Raji (cell line): ENCODE data around the gene C1orf21.

Experiments used
- POLR2A ChIP-seq: IDR thresholded peaks from 2 replicates; pipeline ENCODE4 v1.6.1; 2011; ENCODE audit warnings: low read depth, low read length, control low read depth; ENCODE audit not compliant: insufficient read depth

Gene C1orf21

DNA sequence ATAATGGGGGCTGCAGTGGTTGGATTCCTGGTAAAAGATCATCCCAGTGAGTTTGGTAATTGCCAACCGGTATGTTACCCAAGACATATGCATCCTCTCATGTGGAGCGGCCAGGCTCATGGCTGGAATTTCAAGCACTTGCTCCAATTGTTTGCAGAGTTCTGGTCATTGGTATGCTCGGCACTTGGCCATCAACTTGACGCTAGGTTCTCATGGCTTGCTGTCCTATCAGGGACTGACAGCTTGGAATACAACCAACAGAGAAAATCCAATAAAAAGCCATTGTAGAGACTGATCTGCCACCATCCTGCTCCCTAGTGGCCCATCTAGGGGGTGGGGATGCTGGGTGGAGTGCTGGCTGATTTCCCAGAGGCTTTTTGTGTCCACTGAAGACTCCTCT, 247.0 kb downstream of the C1orf21 start:
- TF ChIP-seq POLR2A, result no peak

DNA sequence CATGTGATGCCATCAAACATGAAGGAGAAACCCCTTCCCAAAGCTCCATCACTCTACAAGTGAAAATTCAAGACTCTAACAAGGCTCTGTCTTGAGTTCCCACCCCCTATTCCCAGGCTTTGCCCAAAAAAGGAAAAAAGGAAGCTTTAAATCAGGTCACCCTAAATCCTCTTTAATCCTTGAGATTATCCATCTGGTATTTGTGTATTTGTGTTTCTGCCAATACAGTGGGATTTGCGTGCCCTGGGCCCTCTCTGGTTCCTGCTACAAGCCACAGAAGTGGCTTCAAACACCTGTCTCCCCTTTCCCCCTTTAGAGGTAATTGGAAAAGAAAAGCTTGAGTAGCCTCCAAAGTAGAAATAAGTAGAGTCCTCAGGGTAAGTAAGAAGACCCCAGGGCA, 247.5 kb downstream of the C1orf21 start:
- TF ChIP-seq POLR2A, result no peak

DNA sequence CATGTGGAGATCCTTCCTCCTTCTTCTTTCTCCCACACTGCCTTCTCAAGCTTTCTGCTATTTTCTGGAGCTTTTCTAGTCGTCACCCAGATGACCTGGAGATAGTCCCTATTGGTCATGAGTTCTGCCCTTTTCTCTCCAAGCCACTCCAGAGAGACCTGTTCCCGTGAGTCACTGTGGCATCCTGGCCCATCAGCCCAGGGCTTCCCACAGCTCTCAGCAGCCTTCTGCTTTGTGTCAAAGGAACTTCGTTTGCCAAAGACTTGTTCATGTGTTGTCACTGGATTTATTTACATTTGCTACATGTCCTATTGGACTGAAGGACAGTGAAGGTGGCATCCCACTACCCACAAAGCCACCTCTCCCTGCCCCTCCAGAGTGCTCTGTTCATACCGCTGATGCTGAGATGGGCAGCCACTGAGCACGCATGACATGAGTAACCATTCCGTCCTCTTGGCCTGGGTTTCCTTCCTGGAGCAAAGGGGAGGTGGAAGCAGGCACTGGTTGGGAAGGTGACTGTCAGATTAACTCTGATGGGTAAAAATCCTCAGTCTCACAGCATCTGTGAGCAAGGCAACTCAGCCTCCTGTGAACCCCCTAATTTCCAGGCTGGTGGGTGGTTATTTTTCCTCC, 248.6 kb downstream of the C1orf21 start:
- no peak for TF ChIP-seq POLR2A

DNA sequence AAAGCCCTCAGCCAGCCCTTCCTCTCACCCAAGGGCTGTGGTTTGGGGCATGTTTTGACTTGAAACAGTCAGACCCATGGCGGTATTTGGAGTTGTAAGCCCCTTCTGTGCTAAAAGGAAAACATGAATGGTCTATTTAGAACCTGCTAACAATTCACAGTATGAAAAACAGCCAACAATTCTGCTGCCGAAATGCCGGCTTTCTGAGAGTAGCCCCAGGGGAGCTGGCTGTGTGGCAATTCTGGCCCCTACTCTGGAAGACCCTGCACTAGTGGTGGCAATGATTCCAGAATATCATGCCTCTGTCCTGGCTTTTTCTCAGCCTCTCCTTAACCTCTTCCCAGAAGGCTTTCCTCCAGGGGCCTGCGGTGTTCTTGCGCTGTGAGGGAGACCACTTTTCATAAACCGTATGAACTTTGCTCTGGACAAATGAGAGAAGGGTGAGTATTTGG, 249.2 kb downstream of the C1orf21 start:
- TF ChIP-seq POLR2A, result no peak

DNA sequence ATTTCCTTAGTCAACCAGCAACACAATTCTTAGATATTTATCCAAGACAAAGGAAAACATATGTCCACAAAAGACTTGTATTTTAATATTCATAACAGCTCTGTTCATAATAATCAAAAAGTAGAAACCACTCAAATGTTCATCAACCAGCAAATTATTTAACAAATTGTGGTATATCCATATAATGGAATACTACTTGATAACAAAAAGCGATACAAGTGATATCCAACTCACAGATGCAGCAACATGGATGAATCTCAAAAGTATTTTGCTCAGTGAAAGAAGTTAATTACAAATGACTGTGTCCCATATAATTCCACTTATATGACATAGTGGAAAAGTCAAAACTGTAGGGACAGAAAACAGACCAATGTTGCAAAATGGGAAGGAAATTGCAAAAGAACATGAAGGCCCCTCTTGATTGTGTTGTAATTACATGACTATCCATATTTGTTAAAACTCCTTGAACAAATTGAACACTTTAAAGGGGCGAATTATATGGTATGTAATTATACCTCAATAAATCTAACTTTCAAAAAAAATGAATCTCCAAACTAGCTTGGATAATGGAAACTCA, 250.9 kb downstream of the C1orf21 start:
- TF ChIP-seq POLR2A, result no peak

DNA sequence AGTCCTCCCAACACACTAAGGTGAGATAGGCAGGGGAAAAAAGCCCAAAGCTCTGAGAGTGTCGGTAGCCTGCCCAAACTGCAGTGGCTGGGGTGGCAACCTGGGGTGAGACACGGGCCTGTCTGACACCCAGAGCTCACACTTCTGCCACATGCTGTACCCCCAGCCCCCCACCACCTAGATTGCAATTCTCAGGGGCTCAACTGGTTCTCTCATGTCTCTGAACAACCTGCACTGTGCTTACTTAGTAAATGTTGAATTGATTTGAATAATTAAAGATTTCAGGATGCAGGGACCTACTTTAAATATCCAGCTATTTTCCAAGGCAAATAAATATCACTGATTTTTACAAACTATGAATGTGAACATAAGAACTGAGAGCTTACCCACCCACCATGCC, 252.4 kb downstream of the C1orf21 start:
- TF ChIP-seq POLR2A, result no peak

DNA sequence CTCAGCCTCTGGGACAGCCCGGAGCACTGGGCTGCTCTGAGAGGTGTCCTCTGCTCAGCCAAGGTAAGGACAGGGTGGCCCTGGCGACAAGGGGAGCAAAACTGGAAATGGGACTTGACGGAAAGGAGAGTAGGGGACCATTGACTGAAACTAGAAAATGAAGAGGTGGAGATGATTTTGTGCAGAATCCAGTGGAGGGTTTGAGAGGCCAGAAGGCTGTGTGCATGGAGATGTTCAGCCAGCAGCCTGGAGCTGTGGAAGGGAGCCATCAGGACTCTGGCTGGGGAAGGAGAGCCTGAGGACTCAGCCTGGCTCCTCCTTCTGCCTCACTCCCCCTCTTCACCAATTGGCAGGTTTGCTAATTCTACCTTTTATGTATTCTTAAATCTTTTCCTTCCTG, 253.7 kb downstream of the C1orf21 start:
- no peak for TF ChIP-seq POLR2A

DNA sequence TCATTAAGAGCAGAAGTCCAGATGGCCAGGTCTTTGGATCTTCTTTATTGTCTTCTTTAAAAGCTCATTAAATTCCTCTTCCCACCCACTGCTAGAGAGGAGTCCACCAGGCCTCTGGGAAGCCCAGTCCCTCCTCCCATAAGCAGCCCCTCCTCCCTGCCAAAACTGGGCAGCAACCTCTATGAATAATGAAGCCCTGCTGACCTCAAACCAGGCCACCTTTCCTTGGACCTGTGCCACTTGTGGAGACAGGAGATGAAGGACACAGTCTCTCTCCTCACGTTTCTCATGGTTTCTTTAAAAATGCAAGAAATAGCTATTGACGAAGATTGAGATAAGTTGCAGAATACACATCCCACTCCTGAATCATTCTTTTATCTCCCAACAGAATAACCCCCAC, 255.1 kb downstream of the C1orf21 start:
- no peak for TF ChIP-seq POLR2A

DNA sequence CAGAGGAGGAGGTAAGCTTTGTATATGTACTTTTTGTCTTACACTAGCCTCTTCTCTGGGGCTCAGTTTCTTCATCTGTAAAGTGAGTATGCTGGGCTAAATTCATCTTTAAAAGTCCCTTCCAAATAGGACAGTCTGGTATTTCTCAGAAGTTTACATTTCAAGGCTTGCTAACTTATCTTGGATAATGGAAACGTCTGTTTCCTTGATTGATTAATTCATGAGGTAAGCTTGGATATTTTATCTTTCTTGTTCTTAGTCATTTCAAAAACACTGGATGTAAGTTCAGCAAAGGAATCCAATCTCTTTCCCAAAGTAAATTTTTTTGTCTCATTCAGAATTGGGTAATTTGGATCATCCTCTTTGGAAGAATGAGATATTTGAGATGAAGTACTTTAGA, 256.8 kb downstream of the C1orf21 start:
- no peak for TF ChIP-seq POLR2A

DNA sequence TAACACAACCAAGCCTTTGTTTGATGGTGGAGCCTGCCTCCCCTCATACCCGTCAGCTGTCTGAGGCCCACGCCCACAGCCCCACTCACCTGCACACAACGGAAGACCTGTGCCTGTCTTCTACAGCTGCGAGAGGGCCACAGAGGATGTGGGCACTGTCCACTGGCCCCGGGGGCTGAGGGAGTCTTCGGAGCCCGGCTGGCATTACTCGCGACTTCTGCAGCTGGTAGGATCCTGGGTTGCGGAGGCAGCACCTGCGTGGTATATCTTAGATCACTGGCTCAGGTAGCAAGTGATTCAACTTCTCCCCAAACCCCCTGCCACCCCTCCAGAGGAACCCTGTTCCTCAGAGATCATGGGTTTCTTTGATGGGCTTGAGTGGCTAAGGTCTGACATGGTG, 257.9 kb downstream of the C1orf21 start:
- TF ChIP-seq POLR2A, result no peak

DNA sequence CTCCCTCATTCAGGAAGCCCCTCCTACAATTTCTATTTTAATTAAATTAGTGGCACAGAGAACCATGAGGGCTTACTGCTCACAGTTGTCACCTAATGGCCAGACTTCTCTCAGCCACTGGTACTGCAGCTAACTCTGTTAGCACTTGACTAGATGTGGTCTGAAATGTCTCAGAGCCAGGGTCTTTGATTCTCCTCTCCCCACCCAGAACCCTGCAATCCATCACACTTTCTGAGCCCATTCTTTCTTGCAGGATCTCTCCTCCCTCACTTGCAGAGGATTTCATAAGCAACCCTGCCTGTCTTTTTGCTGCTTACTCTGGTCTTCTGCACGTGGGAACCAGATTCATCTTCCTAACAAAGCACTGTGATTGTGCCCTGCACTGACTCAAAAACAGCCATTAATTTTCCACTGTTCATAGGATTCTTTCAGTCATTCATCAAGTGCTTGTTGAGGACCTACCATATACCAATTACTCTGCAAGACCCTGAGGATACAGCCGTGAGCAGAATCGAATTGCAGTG, 259.4 kb downstream of the C1orf21 start:
- TF ChIP-seq POLR2A, result no peak

DNA sequence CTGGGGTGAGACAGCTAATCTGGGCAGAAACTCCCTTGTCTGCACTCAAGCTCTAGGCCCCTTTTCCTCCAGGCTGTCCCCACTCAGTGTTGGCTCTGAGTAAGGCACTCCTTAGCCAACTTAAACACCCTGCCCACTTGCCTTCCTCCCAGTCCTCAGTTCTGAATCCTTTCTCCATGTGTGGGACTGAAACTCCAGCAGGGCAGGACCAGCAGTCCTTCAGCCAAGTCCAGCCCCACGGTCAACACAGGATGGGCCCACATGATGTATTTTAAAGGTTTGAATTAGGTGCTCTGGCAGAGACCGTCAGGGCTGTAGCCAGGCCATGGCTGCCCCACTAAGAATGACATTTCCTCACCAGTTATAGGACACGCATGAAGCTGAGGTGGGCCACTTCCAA, 260.0 kb downstream of the C1orf21 start:
- TF ChIP-seq POLR2A, result no peak

DNA sequence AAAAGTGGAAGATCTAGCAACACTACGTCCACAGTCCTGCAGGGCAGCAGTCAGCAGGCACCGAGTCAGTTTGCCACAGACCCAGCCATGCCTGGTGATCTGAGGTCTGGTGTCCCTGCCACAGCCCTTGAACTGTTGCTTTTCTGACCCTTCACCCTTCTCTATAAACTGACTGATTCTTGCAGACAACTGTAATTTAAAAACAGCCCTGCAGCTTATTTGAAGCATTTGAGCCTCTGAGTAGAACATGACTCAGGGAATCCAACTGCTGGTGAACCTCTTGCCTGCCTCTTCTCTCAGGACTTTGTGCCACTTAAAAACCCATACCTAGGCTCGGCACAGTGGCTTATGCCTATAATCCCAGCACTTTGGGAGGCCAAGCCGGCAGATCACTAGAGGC, 260.6 kb downstream of the C1orf21 start:
- no peak for TF ChIP-seq POLR2A

DNA sequence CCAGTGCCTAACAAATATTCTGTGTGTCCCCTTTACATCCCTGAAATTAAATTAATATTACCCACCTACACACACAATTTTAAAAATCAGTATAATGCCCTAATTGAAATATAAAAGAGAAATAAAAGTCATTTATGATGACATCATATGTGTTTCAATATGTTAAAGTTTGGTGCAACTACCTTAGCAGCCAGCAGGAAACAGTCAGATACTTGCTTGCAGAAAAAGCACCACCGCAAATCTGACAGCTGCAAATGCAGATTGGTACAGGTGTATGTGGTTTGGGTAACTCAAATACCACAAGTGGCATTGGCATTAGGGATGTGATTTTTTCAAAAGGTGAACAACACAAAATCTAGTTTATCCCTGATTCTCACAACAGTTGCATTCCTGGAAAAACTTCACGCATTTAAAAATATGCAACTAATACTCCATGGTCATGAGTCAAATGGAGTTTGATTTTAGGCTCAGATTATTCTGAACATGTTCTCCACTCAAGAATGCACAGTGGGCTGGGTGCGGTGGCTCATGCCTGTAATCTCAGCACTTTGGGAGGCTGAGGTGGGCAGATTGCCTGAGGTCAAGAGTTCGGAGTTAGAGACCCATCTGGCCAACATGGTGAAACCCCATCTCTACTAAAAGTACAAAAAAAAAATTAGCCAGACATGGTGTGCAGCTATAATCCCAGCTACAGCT, 261.5 kb downstream of the C1orf21 start:
- TF ChIP-seq POLR2A, result no peak

DNA sequence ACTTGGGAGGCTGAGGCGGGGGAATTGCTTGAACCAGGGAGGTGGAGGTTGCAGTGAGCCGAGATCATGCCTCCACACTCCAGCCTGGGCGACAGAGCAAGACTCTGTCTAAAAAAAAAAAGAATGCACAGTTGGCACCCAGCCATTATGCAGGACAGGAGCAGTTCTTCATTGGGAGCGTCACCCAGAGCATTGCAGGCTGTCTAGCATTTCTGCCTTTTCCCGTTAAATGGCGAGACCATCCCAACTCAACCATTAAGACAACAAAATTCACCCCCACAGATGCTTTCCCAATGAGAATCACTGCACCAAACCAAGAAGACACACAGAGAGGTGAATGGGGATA, 262.0 kb downstream of the C1orf21 start:
- TF ChIP-seq POLR2A, result no peak

DNA sequence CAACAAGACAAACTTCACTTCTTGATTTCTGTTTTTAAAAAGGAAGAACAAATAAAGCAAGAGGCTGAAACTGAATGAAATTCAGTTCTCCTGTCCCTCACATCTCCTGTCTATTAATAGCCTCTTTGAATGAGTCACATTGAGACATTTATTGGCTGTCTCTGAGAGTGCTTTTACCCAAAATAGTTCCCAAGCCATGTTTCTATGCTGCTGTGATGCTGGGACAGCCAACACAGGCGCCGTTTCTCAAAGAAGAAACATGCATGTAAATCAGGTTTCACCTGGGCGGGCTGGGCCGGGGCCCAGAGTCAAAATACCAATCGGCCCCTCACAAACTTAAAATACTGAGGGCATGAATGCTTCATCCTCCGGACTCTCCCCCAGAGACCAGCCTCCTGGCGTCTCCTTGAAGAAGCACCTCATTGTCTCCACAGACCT, 262.6 kb downstream of the C1orf21 start:
- TF ChIP-seq POLR2A, result no peak

DNA sequence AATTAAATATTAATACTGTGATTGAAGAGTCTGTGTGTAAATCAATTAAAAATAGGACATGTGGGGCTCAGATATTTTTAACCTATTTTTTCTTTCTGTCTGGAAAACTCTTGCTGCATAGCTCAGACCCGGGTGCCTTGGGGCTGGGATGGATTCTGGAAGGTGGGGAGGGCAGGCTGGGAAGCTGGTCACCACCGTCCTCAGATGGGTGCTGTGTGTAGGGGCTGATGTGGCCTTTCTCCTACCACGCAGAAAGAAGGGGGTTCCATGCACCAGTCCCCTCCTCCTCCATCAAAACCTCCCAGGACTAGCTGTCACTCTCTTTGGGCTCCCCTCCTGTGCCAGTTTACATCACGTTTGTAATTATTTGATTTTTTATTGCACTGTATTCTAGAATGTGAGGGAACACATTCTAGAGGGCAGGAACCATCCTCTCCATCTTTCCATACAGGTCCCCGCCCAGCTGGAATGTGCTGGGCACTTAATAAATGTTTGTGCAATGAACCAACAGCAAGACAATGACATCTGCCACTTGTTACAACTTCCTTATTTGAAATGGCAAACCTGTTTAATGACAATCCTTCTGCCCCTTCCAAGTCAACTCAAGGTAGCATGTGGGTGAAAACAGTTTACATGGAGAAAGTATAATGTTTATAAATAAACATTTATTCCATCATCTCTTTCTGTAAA, 263.5 kb downstream of the C1orf21 start:
- no peak for TF ChIP-seq POLR2A

DNA sequence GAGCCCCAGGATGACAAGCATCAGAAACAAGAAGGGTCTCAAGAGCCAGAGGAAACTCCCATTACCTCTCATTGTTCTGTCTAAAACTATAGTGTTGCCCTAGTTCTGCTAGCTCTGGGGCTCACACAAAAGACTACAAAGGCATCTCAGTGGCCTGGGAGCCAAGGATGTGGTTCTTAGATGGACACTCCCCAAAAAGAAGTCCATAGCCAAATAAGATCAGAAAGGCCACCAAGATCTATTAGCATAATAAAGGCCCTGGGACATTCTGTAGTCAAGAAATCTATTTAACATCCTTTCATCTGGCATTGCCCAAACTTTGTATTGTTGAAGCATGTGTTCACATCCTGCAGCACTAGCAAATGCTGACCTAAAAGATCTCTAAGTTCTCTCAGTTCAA, 268.4 kb downstream of the C1orf21 start:
- no peak for TF ChIP-seq POLR2A
